HL-60 (cell line): Measurements from ENCODE around the gene GATD1.

Experiments used
- DNase-seq, 2 experiments: peaks; one replicate each; pipeline ENCODE4 v3.0.0-alpha.2; 2010 to 2020; ENCODE audit warnings: low read depth in 1 of 2, low spot score in 1 of 2
- H3K27ac ChIP-seq: fragments of 250-450 bp; sonication (Bioruptor Pico); replicated peaks from 2 replicates; pipeline ENCODE4 v1.5.1; 2020; ENCODE audit warnings: mild to moderate bottlenecking, moderate library complexity
- H3K27me3 ChIP-seq: fragments of 250-450 bp; sonication (Bioruptor Pico); 2 replicates; pipeline ENCODE4 v1.5.1; 2021; ENCODE audit warnings: mild to moderate bottlenecking, moderate library complexity; ENCODE audit not compliant: insufficient read depth, poor library complexity, severe bottlenecking
- H3K4me3 ChIP-seq: replicated peaks from 2 replicates; pipeline ENCODE4 v1.5.1; 2011; ENCODE audit warnings: mild to moderate bottlenecking, control low read depth, low read length; ENCODE audit not compliant: insufficient read depth
- CTCF ChIP-seq: IDR thresholded peaks from one replicate; pipeline ENCODE4 v1.5.1; 2011; ENCODE audit warnings: low read length, control low read depth, inconsistent platforms; ENCODE audit not compliant: insufficient read depth
- GABPA ChIP-seq: IDR thresholded peaks from 2 replicates; pipeline ENCODE4 v1.6.1; 2012; ENCODE audit warnings: low read depth
- POLR2AphosphoS5 ChIP-seq: IDR thresholded peaks from 2 replicates; pipeline ENCODE4 v1.6.1; 2012; ENCODE audit warnings: low read depth
- REST ChIP-seq: IDR thresholded peaks from 2 replicates; pipeline ENCODE4 v1.6.1; 2012; ENCODE audit warnings: low read depth; ENCODE audit not compliant: insufficient replicate concordance
- SPI1 ChIP-seq: IDR thresholded peaks from 2 replicates; pipeline ENCODE4 v1.6.1; 2012; ENCODE audit warnings: low read depth, mild to moderate bottlenecking, borderline replicate concordance

Gene GATD1

GRCh38 chr11:819129-819931 is 42.0 kb upstream of the GATD1 start:
- no peaks in the 10 kb centered on the region for H3K27me3 ChIP-seq
- peak in 1 of 2 experiments; percentile 87 for DNase-seq
- peak overlapping the region; percentile 70 for H3K4me3 ChIP-seq
- peak overlapping the region; percentile 80 for H3K27ac ChIP-seq
- TF ChIP-seq CTCF (no peak), GABPA (no peak), SPI1 (no peak), REST (peak; percentile 46), POLR2AphosphoS5 (peak; percentile 55; the same call in 1 of the 2 replicates)

- Histone ChIP-seq H3K27me3 (no peaks in the 10 kb centered on the region), H3K4me3 (peak within 1 kb of the TSS; percentile 70), H3K27ac (peak within 1 kb of the TSS; percentile 80)
- no peak for TF ChIP-seq REST
- TF ChIP-seq SPI1, result no peak
- no peak for TF ChIP-seq POLR2AphosphoS5
- no peak for TF ChIP-seq GABPA
- no peak for TF ChIP-seq CTCF
- DNase-seq, result no peak
These were observed 41.3 kb upstream of the GATD1 start, which contains the start of gene PNPLA2 for GRCh38 chr11:818396-819128. PNPLA2 (plus strand) TSS chr11:818914; CDS start chr11:819719, 805 bp downstream.

GRCh38 chr11:816433-816779 is 39.1 kb upstream of the GATD1 start:
- Histone ChIP-seq H3K4me3 (no peak overlapping the region), H3K27me3 (no peaks in the 10 kb centered on the region), H3K27ac (no peak overlapping the region)
- DNase-seq, result no peak
- TF ChIP-seq SPI1 (no peak), POLR2AphosphoS5 (no peak), GABPA (no peak), CTCF (no peak), REST (no peak)
